IMR-90 (cell line): ENCODE results near the gene ESF1.

ENCODE experiments used
- BHLHE40 ChIP-seq: fragments of 150-350 bp; IDR thresholded peaks from 2 replicates; pipeline ENCODE4 v1.6.1; 2016; ENCODE audit warnings: mild to moderate bottlenecking, low read depth, low read length
- CEBPB ChIP-seq: IDR thresholded peaks from 2 replicates; pipeline ENCODE4 v1.6.1; 2012; ENCODE audit warnings: low read depth, low read length, improper control_type of control experiment
- MAFK ChIP-seq: IDR thresholded peaks from 2 replicates; pipeline ENCODE4 v1.6.1; 2012; ENCODE audit warnings: low read depth, low read length, improper control_type of control experiment
- MXI1 ChIP-seq: IDR thresholded peaks from 2 replicates; pipeline ENCODE4 v1.6.1; 2012; ENCODE audit warnings: low read depth, mild to moderate bottlenecking, low read length, moderate library complexity, borderline replicate concordance
- POLR2A ChIP-seq: IDR thresholded peaks from 2 replicates; pipeline ENCODE4 v1.6.1; 2012; ENCODE audit warnings: mild to moderate bottlenecking, low read depth, low read length
- RAD21 ChIP-seq: IDR thresholded peaks from 2 replicates; pipeline ENCODE4 v1.6.1; 2012; ENCODE audit warnings: low read length, improper control_type of control experiment
- RCOR1 ChIP-seq: IDR thresholded peaks from 2 replicates; pipeline ENCODE4 v1.6.1; 2012; ENCODE audit warnings: mild to moderate bottlenecking, low read length, improper control_type of control experiment; ENCODE audit not compliant: insufficient replicate concordance
- RFX5 ChIP-seq: IDR thresholded peaks from 2 replicates; pipeline ENCODE4 v1.8.0; 2012; ENCODE audit warnings: low read depth, mild to moderate bottlenecking, low read length, moderate library complexity
- SMC3 ChIP-seq: fragments of 150-350 bp; IDR thresholded peaks from 2 replicates; pipeline ENCODE4 v1.6.1; 2016; ENCODE audit warnings: low read depth, mild to moderate bottlenecking, antibody characterized with exemption, low read length, moderate library complexity
- TF ChIP-seq, protein P1 (sequence below): conservative IDR thresholded peaks from 2 replicates; pipeline ENCODE4 v1.5.1; 2012; ENCODE audit warnings: mild to moderate bottlenecking, low read depth, low read length, improper control_type of control experiment
- TF ChIP-seq, protein P2 (sequence below): fragments of 150-350 bp; IDR thresholded peaks from 2 replicates; pipeline ENCODE4 v1.6.1; 2017; ENCODE audit warnings: mild to moderate bottlenecking, antibody characterized with exemption, low read length, low read depth
- TF ChIP-seq, protein P3 (sequence below): fragments of 150-350 bp; IDR thresholded peaks from 2 replicates; pipeline ENCODE4 v1.6.1; 2016; ENCODE audit warnings: low read depth, mild to moderate bottlenecking, low read length, moderate library complexity, borderline replicate concordance

DNA sequence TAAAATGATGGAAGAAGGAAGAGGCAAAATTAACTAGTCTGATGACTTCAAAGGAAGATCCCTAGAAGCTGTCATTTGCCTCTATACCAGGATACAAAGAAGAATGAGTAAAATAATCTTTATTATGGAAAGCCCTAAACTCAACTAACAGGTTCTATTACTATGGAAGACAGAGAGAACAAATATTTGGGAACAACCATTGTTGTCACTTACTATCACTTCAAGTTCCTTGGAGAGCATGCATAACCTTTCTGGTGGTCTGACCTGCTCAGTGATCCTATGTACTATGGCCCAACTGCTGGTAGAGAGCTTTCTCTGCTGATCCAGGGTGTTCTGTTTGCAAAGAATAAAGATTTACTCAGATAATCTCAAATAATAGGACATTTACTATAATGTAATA, 83.2 kb downstream of the ESF1 start:
- TF ChIP-seq, protein P1, sequence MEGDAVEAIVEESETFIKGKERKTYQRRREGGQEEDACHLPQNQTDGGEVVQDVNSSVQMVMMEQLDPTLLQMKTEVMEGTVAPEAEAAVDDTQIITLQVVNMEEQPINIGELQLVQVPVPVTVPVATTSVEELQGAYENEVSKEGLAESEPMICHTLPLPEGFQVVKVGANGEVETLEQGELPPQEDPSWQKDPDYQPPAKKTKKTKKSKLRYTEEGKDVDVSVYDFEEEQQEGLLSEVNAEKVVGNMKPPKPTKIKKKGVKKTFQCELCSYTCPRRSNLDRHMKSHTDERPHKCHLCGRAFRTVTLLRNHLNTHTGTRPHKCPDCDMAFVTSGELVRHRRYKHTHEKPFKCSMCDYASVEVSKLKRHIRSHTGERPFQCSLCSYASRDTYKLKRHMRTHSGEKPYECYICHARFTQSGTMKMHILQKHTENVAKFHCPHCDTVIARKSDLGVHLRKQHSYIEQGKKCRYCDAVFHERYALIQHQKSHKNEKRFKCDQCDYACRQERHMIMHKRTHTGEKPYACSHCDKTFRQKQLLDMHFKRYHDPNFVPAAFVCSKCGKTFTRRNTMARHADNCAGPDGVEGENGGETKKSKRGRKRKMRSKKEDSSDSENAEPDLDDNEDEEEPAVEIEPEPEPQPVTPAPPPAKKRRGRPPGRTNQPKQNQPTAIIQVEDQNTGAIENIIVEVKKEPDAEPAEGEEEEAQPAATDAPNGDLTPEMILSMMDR: no peak
- TF ChIP-seq, protein P2, sequence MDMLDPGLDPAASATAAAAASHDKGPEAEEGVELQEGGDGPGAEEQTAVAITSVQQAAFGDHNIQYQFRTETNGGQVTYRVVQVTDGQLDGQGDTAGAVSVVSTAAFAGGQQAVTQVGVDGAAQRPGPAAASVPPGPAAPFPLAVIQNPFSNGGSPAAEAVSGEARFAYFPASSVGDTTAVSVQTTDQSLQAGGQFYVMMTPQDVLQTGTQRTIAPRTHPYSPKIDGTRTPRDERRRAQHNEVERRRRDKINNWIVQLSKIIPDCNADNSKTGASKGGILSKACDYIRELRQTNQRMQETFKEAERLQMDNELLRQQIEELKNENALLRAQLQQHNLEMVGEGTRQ: no peak
- no peak for TF ChIP-seq POLR2A
- no peak for TF ChIP-seq RCOR1
- TF ChIP-seq, protein P3, sequence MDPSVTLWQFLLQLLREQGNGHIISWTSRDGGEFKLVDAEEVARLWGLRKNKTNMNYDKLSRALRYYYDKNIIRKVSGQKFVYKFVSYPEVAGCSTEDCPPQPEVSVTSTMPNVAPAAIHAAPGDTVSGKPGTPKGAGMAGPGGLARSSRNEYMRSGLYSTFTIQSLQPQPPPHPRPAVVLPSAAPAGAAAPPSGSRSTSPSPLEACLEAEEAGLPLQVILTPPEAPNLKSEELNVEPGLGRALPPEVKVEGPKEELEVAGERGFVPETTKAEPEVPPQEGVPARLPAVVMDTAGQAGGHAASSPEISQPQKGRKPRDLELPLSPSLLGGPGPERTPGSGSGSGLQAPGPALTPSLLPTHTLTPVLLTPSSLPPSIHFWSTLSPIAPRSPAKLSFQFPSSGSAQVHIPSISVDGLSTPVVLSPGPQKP: no peak
- TF ChIP-seq BHLHE40: no peak
- no peak for TF ChIP-seq RAD21
- TF ChIP-seq MAFK: no peak
- TF ChIP-seq SMC3: no peak
- TF ChIP-seq RFX5: no peak
- no peak for TF ChIP-seq MXI1
- TF ChIP-seq CEBPB: no peak
